Endothelial cell of umbilical vein (primary cell): Measurements from ENCODE around the gene KCNH1.

Experiments
- EZH2 ChIP-seq: IDR thresholded peaks from 2 replicates; pipeline ENCODE4 v1.6.1; 2012; ENCODE audit warnings: borderline replicate concordance, low read depth, mild to moderate bottlenecking, moderate library complexity, low read length, inconsistent platforms; ENCODE audit not compliant: severe bottlenecking
- FOS ChIP-seq: IDR thresholded peaks from 2 replicates; pipeline ENCODE4 v1.6.1; 2011; ENCODE audit warnings: mild to moderate bottlenecking, low read length, moderate library complexity, borderline replicate concordance; ENCODE audit not compliant: insufficient read depth
- GATA2 ChIP-seq: IDR thresholded peaks from 2 replicates; pipeline ENCODE4 v1.7.0; 2011; ENCODE audit warnings: low read depth, mild to moderate bottlenecking, moderate library complexity, mixed read lengths, low read length; ENCODE audit not compliant: insufficient read length, insufficient read depth
- JUN ChIP-seq: IDR thresholded peaks from 2 replicates; pipeline ENCODE4 v1.6.1; 2011; ENCODE audit warnings: borderline replicate concordance, low read depth; ENCODE audit not compliant: insufficient read length, insufficient read depth
- MAX ChIP-seq: IDR thresholded peaks from 2 replicates; pipeline ENCODE4 v1.6.1; 2011; ENCODE audit not compliant: insufficient read depth, insufficient read length
- MYC ChIP-seq: IDR thresholded peaks from one replicate; pipeline ENCODE4 v1.6.1; 2011; ENCODE audit warnings: mild to moderate bottlenecking, low read depth, low read length
- POLR2A ChIP-seq: IDR thresholded peaks from 2 replicates; pipeline ENCODE4 v1.6.1; 2012; ENCODE audit warnings: low read depth, mild to moderate bottlenecking, control low read depth, low read length
- POLR2AphosphoS5 ChIP-seq: IDR thresholded peaks from 2 replicates; pipeline ENCODE4 v1.6.1; 2012; ENCODE audit warnings: low read depth, mild to moderate bottlenecking, control low read depth, low read length, moderate library complexity; ENCODE audit not compliant: insufficient read depth
- TF ChIP-seq, protein P1 (sequence below), 2 donors: IDR thresholded peaks; 1 replicate in 1 of 2; 2 replicates in 1 of 2; pipeline ENCODE4 v1.5.1; 2011; ENCODE audit warnings: low read length in 2 of 2, mild to moderate bottlenecking in 2 of 2, moderate library complexity in 2 of 2, control low read depth in 1 of 2, inconsistent platforms in 1 of 2, low read depth in 1 of 2; ENCODE audit not compliant: insufficient read depth in 1 of 2; ENCODE audit errors: extremely low read depth in 1 of 2

DNA sequence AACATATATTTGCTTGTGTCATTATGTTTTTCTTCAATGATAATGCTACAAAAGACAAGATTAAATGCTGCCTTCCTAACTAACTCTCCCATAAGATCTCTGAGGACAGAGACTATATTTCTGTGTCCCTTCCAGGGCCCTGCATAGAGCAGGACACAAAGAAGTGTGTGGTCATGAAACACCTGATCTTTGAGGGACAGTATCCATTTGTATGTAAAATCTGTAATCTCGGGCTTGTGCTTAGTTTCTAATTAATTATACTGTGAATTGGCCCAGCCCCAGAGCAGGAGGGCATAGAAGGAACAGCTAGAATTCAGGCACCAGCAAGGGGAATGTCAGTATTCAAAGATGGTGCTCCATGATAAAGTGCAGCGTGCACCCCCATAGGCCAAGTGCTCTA lies 430.4 kb downstream of the KCNH1 start:
- TF ChIP-seq, protein P1, sequence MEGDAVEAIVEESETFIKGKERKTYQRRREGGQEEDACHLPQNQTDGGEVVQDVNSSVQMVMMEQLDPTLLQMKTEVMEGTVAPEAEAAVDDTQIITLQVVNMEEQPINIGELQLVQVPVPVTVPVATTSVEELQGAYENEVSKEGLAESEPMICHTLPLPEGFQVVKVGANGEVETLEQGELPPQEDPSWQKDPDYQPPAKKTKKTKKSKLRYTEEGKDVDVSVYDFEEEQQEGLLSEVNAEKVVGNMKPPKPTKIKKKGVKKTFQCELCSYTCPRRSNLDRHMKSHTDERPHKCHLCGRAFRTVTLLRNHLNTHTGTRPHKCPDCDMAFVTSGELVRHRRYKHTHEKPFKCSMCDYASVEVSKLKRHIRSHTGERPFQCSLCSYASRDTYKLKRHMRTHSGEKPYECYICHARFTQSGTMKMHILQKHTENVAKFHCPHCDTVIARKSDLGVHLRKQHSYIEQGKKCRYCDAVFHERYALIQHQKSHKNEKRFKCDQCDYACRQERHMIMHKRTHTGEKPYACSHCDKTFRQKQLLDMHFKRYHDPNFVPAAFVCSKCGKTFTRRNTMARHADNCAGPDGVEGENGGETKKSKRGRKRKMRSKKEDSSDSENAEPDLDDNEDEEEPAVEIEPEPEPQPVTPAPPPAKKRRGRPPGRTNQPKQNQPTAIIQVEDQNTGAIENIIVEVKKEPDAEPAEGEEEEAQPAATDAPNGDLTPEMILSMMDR (IDR thresholded peaks at IDR 0.05; ENCODE audit: extremely low read depth in 1 of 2, insufficient read depth in 1 of 2, low read depth in 1 of 2, low read length in 2 of 2) = no peak
- no peak for TF ChIP-seq POLR2A
- no peak for TF ChIP-seq FOS
- TF ChIP-seq EZH2 = no peak
- no peak for TF ChIP-seq POLR2AphosphoS5
- no peak for TF ChIP-seq MYC
- no peak for TF ChIP-seq JUN
- no peak for TF ChIP-seq MAX
- TF ChIP-seq GATA2 = no peak
